ENCODE measurements around the gene RAD54L2. TPM values are rescaled to one million over a fixed set of nuclear protein-coding genes. Genes with fewer than 3 reads are reported as not detected.

The RAD54L2 gene
- total and polyA plus RNA-seq, 2 of the 8 experiments (the other 6 are each of a cell fraction or from before 2014, with no cell fraction given), result 8.2 to 35.2 TPM

GRCh38 chr3:51557993-51558392 is 19.5 kb downstream of the RAD54L2 start (continued):
- TF ChIP-seq KDM5A (IDR thresholded peaks at IDR 0.05; ENCODE audit: low read length) (no peak), YY1 (IDR thresholded peaks at IDR 0.05; ENCODE audit: low read depth, low read length) (no peak), POLR2A (IDR thresholded peaks at IDR 0.05; ENCODE audit: control extremely low read depth in 1 of 2, low read depth in 2 of 2, low read length in 2 of 2) (no peak), ATF3 (IDR thresholded peaks at IDR 0.05; ENCODE audit: insufficient read depth, low read depth, low read length) (no peak), CBX5 (IDR thresholded peaks at IDR 0.05; ENCODE audit: low read depth, low read length) (no peak), TAF7 (optimal IDR thresholded peaks at IDR 0.05; ENCODE audit: borderline replicate concordance, low read depth, low read length) (no peak)
